ENCODE data around the gene SPPL2B. TPM values are rescaled to one million over a fixed set of nuclear protein-coding genes. Genes with fewer than 3 reads are reported as not detected.

Gene SPPL2B
- total RNA-seq, 1 donor = 25.5 TPM

DNA sequence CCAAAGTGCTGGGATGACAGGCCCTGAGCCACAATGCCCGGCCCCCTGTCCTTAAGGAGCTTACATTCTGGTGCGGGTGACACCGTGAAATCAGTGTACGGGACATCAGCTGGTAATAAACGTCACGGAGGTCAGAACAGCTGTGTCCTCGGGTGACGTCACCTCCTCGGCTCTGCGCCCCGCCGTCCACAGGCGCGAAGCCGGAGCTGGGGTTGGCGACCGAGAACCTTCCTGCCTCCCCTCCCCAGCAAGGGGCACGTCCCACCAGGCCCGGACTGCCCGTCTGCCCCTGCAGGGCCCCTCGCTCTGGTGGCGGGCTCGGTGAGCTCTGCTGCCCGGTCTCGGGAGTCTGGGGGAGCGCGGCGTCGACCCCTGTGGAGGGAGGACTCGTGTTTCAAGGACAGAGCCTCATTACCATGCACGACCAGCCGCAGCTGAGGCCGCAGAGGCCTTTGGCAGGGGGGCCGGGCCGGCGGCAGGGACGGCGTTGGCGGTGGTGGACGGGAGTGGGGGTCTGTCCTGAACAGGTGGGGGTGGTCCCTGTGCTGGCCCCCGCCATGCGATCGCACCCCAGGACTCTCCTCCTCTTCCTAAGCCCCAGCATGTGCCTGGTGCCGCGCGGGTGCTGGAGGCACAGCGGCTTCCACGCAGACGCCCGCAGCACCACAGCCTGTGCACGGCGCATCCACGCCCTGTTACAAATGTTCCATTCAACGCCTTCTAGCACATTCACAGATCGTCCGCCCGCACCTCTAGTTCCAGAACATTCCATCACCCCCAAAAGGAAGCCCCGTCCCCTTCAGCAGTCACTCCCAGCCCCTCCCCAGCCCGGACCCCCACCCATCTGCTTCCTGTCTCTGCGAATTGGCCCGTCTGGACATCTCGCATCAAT, 25.9 kb upstream of the SPPL2B start:
- TF ChIP-seq CTCF (IDR thresholded peaks at IDR 0.05; ENCODE audit: insufficient read depth, low read depth, low read length) = no peak
- H3K4me3 ChIP-seq (ENCODE audit: low read depth, low read length) = no peak overlapping the region
- DNase-seq (ENCODE audit: low read depth) = peak; percentile 65

DNA sequence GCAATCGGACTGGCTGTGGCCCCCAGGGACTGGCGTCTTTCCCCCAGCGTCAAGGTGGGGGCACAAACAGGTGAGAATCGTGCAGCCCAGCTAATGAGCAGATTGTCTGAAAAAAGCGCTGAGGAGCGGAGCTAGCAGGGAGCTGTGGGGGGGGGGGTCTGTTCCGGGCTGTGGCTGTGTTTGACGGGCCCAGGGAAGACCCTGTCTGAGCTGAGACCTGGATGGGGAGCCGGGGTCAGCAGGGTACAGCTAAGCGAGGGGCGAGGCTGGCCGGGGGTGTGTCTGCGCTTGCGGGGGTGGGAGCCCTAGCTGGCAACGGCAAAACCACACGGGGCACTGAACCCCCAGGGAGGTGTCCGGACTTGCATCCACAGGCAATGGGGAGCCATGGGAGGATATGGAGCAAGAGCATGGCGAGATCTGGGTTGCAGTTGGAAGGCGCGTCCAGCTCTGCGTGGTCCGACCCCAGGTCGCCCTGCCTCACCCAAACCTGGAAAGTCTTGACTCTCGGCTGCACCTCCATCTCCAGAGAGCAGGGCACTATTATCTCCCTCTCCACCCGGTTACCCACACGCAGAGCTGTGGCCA, 25.2 kb upstream of the SPPL2B start:
- no peak for TF ChIP-seq CTCF (IDR thresholded peaks at IDR 0.05; ENCODE audit: insufficient read depth, low read depth, low read length)
- H3K4me3 ChIP-seq (ENCODE audit: low read depth, low read length) = no peak overlapping the region

DNA sequence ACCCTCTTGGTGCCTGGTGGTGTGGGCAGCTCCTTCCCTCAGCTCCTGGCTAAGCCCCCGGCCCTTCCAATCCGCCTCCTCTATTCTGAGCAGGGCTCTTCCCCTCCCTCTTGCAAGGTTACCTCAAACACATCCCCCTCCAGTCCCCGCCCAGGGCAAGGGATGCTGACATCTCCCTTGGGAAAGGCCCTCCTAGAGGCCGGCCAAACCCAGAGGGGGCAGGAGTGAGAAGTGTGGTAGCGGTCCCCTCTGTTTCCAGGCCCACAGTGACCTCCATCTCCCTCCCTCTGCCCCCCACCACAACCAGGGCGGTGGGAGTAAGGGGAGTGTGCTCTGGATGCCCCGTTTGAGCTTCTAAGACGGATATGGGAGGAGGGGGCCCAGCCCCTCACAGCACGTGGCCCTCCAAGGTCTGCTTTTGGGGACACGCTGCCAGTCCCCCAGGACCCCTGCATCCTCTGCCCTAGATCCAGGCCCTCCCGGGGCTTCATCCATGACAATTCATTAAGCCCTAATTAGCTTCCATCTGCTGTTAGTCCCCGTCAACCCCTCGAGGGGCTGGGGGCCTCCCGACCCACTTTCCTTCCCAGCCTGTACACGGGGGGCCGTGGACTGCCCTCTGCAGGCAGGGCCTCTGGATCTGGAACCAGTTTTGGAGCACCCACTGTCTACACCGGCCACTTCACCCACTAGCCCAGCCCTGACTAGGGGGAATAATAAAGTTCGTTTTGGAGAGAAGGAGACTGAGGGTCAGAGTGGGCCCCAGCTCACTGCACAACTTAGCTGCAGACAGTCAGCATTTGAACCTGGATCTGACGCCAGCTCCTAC, 22.8 kb upstream of the SPPL2B start:
- no peak for TF ChIP-seq CTCF (IDR thresholded peaks at IDR 0.05; ENCODE audit: insufficient read depth, low read depth, low read length)
- DNase-seq (ENCODE audit: low read depth) = no peak
- no peak overlapping the region for H3K4me3 ChIP-seq (ENCODE audit: low read depth, low read length)

More for the DNA sequence above, 25.2 kb upstream of the SPPL2B start:
- DNase-seq (ENCODE audit: low read depth) = no peak

- DNase-seq (ENCODE audit: low read depth) = no peak
- no peak for TF ChIP-seq CTCF (IDR thresholded peaks at IDR 0.05; ENCODE audit: insufficient read depth, low read depth, low read length)
Observed at GRCh38 chr19:2306281-2306806, 22.1 kb upstream of the SPPL2B start.

GRCh38 chr19:2306971-2307370, 21.5 kb upstream of the SPPL2B start:
- DNase-seq (ENCODE audit: low read depth) = no peak
- H3K4me3 ChIP-seq (ENCODE audit: low read depth, low read length) = no peak overlapping the region
- no peak for TF ChIP-seq CTCF (IDR thresholded peaks at IDR 0.05; ENCODE audit: insufficient read depth, low read depth, low read length)

More at GRCh38 chr19:2306281-2306806, 22.1 kb upstream of the SPPL2B start:
- H3K4me3 ChIP-seq (ENCODE audit: low read depth, low read length) = no peak overlapping the region

DNA sequence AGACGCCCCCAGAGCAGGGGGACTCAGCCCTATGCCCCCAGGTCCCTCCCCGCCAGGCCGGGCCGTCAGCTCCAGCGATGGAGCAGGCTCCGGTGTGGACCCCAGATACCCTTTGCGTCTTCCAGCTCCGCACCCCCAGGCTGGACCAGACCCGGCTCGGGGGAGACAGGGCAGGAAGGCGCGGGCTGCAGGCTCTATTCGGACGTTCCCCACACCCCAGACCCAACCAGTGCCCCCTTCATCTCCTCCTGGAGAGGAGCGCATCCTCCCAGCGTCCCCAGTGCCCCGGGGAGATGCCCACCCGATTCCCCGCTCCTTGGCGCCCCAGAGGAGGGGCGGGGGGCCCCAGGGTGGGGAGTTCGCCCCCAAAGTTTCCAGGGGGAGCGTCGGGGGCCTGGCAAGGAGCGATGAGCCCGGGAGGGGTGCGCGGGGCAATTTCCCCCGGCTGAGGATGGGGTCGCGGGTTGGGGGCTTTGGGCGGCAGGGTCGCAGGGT, 20.9 kb upstream of the SPPL2B start:
- DNase-seq (ENCODE audit: low read depth) = no peak
- no peak overlapping the region for H3K4me3 ChIP-seq (ENCODE audit: low read depth, low read length)
- TF ChIP-seq CTCF (IDR thresholded peaks at IDR 0.05; ENCODE audit: insufficient read depth, low read depth, low read length) = no peak

Data from fibroblast of villous mesenchyme (primary cell).